MM.1S (cell line): ENCODE data around the gene PVR.

ENCODE experiments used
- DNase-seq: peaks from one replicate; pipeline ENCODE4 v3.0.0-alpha.2; 2015
- H2AFZ ChIP-seq: fragments of 300-600 bp; sonication (generic); 2 replicates; pipeline ENCODE4 v1.6.0; 2016; ENCODE audit warnings: antibody characterized with exemption, low read length
- H3F3A ChIP-seq: fragments of 300-600 bp; sonication (generic); 2 replicates; pipeline ENCODE4 v1.6.1; 2016; ENCODE audit warnings: mild to moderate bottlenecking, antibody characterized with exemption, low read length, moderate library complexity, mixed read lengths; ENCODE audit not compliant: insufficient read depth
- H3K27ac ChIP-seq: fragments of 300-600 bp; sonication (generic); 2 replicates; pipeline ENCODE4 v1.5.1; 2016; ENCODE audit warnings: mild to moderate bottlenecking, low read length
- H3K27me3 ChIP-seq: fragments of 300-600 bp; sonication (generic); replicated peaks from 2 replicates; pipeline ENCODE4 v1.6.0; 2016; ENCODE audit warnings: low read length; ENCODE audit not compliant: insufficient read depth
- H3K36me3 ChIP-seq: fragments of 300-600 bp; sonication (generic); replicated peaks from 2 replicates; pipeline ENCODE4 v1.6.1; 2016; ENCODE audit warnings: mild to moderate bottlenecking, low read length, mixed read lengths; ENCODE audit not compliant: insufficient read depth
- H3K4me1 ChIP-seq: fragments of 300-600 bp; sonication (generic); 2 replicates; pipeline ENCODE4 v1.6.1; 2016; ENCODE audit warnings: low read length, mixed read lengths
- H3K4me2 ChIP-seq: fragments of 300-600 bp; sonication (generic); 2 replicates; pipeline ENCODE4 v1.6.0; 2016; ENCODE audit warnings: low read depth, low read length
- H3K4me3 ChIP-seq: fragments of 300-600 bp; sonication (generic); 2 replicates; pipeline ENCODE4 v1.5.1; 2016; ENCODE audit warnings: low read length, mixed read lengths
- H3K79me2 ChIP-seq: fragments of 300-600 bp; sonication (generic); 2 replicates; pipeline ENCODE4 v1.6.1; 2016; ENCODE audit warnings: mixed run types, low read length, mixed read lengths
- H3K9ac ChIP-seq: fragments of 300-600 bp; sonication (generic); 2 replicates; pipeline ENCODE4 v1.6.1; 2016; ENCODE audit warnings: low read length, mixed read lengths
- H3K9me2 ChIP-seq: fragments of 300-600 bp; sonication (generic); replicated peaks from 2 replicates; pipeline ENCODE4 v1.6.1; 2016; ENCODE audit warnings: mild to moderate bottlenecking, low read length, mixed read lengths; ENCODE audit not compliant: insufficient read depth
- H3K9me3 ChIP-seq: fragments of 300-600 bp; sonication (generic); replicated peaks from 2 replicates; pipeline ENCODE4 v1.6.1; 2016; ENCODE audit warnings: mild to moderate bottlenecking, low read length, mixed read lengths; ENCODE audit not compliant: insufficient read depth
- H4K20me1 ChIP-seq: fragments of 300-600 bp; sonication (generic); 2 replicates; pipeline ENCODE4 v1.6.1; 2016; ENCODE audit warnings: mild to moderate bottlenecking, low read length, moderate library complexity, mixed read lengths; ENCODE audit not compliant: insufficient read depth
- EZH2 ChIP-seq: fragments of 300-600 bp; sonication (generic); optimal IDR thresholded peaks from 2 replicates; pipeline ENCODE3; 2017; ENCODE audit warnings: low read depth, mild to moderate bottlenecking, antibody characterized with exemption, low read length, mixed read lengths
- EZH2phosphoT487 ChIP-seq: fragments of 300-600 bp; sonication (generic); IDR thresholded peaks from 2 replicates; pipeline ENCODE4 v1.6.1; 2018; ENCODE audit warnings: antibody characterized with exemption, low read length
- TF ChIP-seq, protein P1 (sequence below): fragments of 300-600 bp; sonication (generic); IDR thresholded peaks from 2 replicates; pipeline ENCODE4 v1.5.1; 2016; ENCODE audit warnings: antibody characterized with exemption, low read length, mixed read lengths

PVR gene

DNA sequence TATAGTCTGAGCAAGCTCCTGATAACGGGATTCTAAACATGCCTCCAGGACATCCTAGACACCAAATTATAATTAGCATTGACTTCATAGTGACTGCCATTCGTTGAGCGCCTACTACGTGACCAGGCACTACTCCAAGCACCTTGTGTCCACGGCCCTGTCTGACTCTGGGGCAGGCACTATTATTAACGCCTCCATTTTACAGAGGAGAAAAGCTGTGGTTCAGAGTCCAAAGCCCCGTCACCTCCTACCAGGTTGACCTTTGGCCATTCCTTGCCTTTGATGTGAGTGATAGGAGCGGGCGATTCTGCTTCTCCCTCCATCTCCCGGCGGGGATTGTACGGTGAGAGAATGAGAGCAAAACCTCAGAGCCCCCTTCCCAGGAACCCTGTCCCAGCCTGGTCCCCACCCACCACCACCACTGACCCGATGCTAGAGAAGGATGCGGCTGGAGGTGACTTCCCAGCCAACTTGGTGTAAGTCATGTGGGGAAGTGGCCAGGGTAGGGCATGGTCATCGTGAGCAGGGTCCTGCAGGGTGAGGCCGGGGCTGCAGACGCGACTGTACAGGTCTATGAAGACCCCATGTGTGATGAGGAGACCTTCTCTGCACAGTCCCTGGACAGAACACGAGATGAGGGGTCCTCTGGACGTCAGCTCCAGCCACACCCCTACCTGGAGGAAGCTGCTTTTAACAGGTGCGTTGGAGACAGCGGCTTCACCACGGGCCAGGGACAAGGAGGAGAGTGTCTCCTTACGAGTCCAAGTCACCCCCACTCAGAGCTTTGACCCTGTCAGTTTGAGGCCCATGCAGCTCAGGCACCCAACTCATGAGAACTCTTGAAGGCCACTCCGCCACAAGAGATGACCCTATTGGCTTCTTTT, 30.2 kb upstream of the PVR start, which contains the start of gene IGSF23:
TSS of gene IGSF23 (plus strand) at position 269 of the 884 bp plus-strand sequence. CDS start at position 352, 83 bp downstream.
- Histone ChIP-seq H3F3A (no peaks in the 10 kb centered on the region), H3K27ac (no peak within 1 kb of the TSS), H3K27me3 (peaks cover 12% of the 10 kb centered on the region), H2AFZ (no peak within 1 kb of the TSS), H3K36me3 (no peaks in the 10 kb centered on the region), H3K9me2 (no peaks in the 10 kb centered on the region), H4K20me1 (no peaks in the 10 kb centered on the region), H3K9ac (no peak within 1 kb of the TSS), H3K4me1 (no peaks in the 10 kb centered on the region), H3K4me2 (no peak within 1 kb of the TSS), H3K9me3 (no peaks in the 10 kb centered on the region), H3K79me2 (no peaks in the 10 kb centered on the region), H3K4me3 (no peak within 1 kb of the TSS)
- DNase-seq = no peak
- TF ChIP-seq, protein P1, sequence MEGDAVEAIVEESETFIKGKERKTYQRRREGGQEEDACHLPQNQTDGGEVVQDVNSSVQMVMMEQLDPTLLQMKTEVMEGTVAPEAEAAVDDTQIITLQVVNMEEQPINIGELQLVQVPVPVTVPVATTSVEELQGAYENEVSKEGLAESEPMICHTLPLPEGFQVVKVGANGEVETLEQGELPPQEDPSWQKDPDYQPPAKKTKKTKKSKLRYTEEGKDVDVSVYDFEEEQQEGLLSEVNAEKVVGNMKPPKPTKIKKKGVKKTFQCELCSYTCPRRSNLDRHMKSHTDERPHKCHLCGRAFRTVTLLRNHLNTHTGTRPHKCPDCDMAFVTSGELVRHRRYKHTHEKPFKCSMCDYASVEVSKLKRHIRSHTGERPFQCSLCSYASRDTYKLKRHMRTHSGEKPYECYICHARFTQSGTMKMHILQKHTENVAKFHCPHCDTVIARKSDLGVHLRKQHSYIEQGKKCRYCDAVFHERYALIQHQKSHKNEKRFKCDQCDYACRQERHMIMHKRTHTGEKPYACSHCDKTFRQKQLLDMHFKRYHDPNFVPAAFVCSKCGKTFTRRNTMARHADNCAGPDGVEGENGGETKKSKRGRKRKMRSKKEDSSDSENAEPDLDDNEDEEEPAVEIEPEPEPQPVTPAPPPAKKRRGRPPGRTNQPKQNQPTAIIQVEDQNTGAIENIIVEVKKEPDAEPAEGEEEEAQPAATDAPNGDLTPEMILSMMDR = no peak
- no peak for TF ChIP-seq EZH2phosphoT487
- TF ChIP-seq EZH2 = no peak

DNA sequence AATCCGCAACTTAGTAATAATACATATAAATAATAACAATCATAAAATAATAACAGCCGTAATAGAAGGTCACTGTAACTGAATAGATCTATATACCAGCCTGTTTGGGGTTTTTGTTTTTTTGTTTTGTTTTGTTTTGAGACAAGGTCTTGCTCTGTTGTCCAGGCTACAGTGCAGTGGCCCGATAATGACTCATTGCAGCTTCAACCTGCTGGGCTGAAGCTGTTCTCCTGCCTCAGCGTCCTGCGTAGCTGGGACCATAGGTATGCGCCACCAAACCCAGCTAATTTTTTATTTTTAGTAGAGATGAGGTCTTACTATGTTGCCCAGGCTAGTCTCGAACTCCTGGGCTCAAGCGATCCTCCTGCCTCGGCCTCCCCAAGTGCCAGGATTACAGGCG, 29.4 kb upstream of the PVR start:
- no peaks in the 10 kb centered on the region for H4K20me1 ChIP-seq
- DNase-seq = no peak
- no peak overlapping the region for H2AFZ ChIP-seq
- peaks cover 14% of the 10 kb centered on the region for H3K27me3 ChIP-seq
- no peak overlapping the region for H3K4me3 ChIP-seq
- H3K4me1 ChIP-seq = no peaks in the 10 kb centered on the region
- H3K36me3 ChIP-seq = no peaks in the 10 kb centered on the region
- no peak overlapping the region for H3K4me2 ChIP-seq
- no peak overlapping the region for H3K27ac ChIP-seq
- H3F3A ChIP-seq = no peaks in the 10 kb centered on the region
- no peak overlapping the region for H3K9ac ChIP-seq
- no peaks in the 10 kb centered on the region for H3K79me2 ChIP-seq
- H3K9me2 ChIP-seq = no peaks in the 10 kb centered on the region
- no peaks in the 10 kb centered on the region for H3K9me3 ChIP-seq
- TF ChIP-seq EZH2 = no peak
- TF ChIP-seq EZH2phosphoT487 = no peak
- TF ChIP-seq, protein P1 = no peak

DNA sequence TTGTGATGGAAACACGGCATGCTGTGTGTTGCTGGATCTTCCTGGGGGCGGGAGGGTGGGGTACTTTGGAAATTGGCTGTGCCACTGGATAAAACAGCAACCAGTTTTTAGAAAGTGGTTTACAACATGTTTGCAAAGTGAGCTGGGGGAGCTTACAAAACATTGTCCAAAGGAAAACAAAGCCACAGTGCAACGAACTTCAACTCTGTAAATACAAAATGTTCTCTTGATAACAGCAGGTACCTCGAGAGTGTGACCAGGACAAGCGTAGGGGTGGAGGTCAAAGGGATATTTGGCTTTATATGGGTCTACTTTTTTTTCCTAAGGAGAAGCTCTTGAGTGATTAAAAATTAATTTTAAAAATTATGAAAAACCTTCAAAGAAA, 27.9 kb upstream of the PVR start:
- Histone ChIP-seq H3K9ac (no peak overlapping the region), H3K4me2 (no peak overlapping the region), H3K4me3 (no peak overlapping the region), H3K27ac (no peak overlapping the region), H2AFZ (no peak overlapping the region), H3K9me3 (no peaks in the 10 kb centered on the region), H3K79me2 (no peaks in the 10 kb centered on the region), H4K20me1 (no peaks in the 10 kb centered on the region), H3K36me3 (no peaks in the 10 kb centered on the region), H3K9me2 (no peaks in the 10 kb centered on the region), H3F3A (no peaks in the 10 kb centered on the region), H3K4me1 (no peaks in the 10 kb centered on the region), H3K27me3 (peaks cover 17% of the 10 kb centered on the region)
- DNase-seq = no peak
- TF ChIP-seq EZH2phosphoT487 (no peak), EZH2 (no peak)
- TF ChIP-seq, protein P1 = no peak
